Erythroblast (primary cell): ENCODE data around the gene ANKRD34A.
"Not testable (repeated sequence)": the region's sequence is repeated elsewhere in the genome, so short reads cannot be mapped to it uniquely, and the experiment has no call there.

Experiments
- DNase-seq, 2 experiments: peaks; one replicate each; lab custom pipeline; 2025; lab: John Stamatoyannopoulos, UW
- GATA1 ChIP-seq: IDR thresholded peaks from 2 replicates; pipeline ENCODE4 v1.6.1; 2011; ENCODE audit warnings: low read depth, mild to moderate bottlenecking, control low read depth, low read length, moderate library complexity
- POLR2A ChIP-seq: IDR thresholded peaks from 2 replicates; pipeline ENCODE4 v1.6.1; 2011; ENCODE audit warnings: mild to moderate bottlenecking, low read length

ANKRD34A gene

DNA sequence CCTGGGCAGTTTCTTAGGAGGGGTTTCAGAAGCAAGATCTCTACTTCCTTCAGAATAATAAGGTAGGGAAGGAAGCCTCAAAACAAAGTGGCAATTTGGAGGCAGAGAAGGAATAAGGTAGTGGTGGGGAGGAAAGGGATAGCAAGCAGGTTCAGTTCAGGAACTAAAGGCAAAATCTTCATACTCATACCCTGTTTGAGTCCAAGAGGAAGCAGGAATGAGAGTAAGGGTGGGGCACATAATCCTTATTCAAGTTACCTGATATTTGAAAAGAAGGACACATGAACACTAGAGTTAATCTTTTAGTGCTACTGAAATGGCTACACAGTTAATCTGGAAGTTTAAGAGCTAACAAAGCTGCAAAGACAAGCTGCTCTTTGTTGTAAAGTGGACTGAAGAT is 28.7 kb downstream of the ANKRD34A start:
- TF ChIP-seq POLR2A: no peak
- TF ChIP-seq GATA1: no peak
- no peak for DNase-seq

DNA sequence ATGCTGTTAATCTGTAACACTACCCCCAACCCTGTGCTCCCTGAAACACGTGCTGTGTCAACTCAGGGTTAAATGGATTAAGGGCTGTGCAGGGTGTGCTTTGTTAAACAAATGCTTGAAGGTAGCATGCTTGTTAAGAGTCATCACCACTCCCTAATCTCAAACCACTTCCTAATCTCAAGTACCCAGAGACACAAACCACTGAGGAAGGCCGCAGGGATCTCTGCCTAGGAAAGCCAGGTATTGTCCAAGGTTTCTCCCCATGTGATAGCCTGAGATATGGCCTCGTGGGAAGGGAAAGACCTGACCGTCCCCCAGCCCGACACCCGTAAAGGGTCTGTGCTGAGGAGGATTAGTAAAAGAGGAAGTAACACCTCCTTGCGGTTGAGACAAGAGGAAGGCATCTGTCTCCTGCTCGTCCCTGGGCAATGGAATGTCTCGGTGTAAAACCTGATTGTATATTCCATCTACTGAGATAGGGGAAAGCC is 31.8 kb downstream of the ANKRD34A start:
- DNase-seq: peak; percentile 21 to 45

- no peak for DNase-seq
- no peak for TF ChIP-seq GATA1
- no peak for TF ChIP-seq POLR2A
These were observed 36.3 kb downstream of the ANKRD34A start for GRCh38 chr1:145927916-145928643.

- TF ChIP-seq POLR2A (peak; percentile 99), GATA1 (no peak)
- DNase-seq: peak; percentile 98 to 99
These were observed 37.1 kb downstream of the ANKRD34A start, which contains the start of gene RBM8A for GRCh38 chr1:145927063-145927886. TSS of gene RBM8A (minus strand) at chr1:145927484. CDS start at chr1:145927426, 58 bp downstream.

GRCh38 chr1:145926686-145927062 is 37.7 kb downstream of the ANKRD34A start:
- no peak for TF ChIP-seq GATA1
- no peak for TF ChIP-seq POLR2A
- DNase-seq: peak in 1 of 2 experiments; percentile 56

DNA sequence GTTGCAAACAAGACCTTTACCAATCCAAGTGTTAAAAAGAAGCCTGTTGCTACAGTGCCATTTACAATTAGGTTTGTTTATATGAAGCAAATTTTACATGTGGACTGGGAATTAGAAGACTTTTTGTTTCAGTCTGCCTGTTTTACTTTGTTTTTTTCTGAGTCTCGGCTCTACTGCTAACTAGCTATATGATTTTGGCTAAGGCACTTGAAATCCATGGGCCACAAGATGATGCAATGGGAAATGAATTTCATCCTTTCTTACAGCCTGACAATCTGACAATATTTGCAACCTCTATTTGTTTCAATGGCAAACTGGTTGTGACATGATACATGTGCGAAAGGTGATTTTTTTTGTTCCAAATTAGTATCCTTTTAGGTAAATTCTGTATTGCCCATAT is 42.1 kb downstream of the ANKRD34A start:
- TF ChIP-seq POLR2A (no peak), GATA1 (no peak)
- no peak for DNase-seq

GRCh38 chr1:145920297-145920696 is 44.1 kb downstream of the ANKRD34A start:
- DNase-seq: not testable (repeated sequence)

DNA sequence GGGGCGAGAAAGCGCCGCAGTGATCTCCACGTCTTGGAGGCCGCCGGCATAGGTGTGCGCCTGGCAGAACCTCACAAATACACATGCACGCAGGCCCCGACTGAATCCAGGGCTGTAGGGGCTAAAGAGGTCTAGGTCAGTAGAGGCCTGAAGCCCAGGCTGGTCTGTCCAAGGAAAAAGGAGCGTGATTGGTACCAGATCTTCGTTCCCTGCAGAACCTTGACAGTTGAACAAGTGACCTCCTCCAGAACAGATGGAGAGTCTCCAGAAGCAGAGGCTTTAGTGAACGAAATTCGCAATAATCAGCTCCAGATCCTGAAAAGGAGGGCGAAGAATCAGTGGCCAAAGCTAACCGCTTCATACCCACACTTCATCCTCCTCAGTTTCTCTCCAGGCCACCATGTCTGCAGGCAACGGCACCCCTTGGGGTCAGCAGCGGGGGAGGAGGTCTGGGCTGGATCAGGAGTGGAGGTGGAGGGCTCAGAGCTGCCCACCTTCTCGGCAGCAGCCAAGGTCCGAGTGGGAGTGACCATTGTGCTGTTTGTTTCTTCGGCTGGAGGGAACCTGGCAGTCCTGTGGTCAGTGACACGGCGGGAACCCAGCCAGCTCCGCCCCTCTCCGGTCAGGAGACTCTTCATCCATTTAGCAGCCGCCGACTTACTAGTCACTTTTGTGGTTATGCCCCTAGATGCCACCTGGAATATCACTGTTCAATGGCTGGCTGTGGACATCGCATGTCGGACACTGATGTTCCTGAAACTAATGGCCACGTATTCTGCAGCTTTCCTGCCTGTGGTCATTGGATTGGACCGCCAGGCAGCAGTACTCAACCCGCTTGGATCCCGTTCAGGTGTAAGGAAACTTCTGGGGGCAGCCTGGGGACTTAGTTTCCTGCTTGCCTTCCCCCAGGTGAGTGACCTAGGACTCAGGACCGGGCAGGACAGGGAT is 45.1 kb downstream of the ANKRD34A start:
- no peak for TF ChIP-seq GATA1
- peak; percentile 6 for TF ChIP-seq POLR2A
- DNase-seq: peak; percentile 60 to 70

GRCh38 chr1:145918144-145918991 is 46.0 kb downstream of the ANKRD34A start, which contains the start of gene PEX11B:
TSS of gene PEX11B (minus strand) at chr1:145918717. CDS start at chr1:145918688, 29 bp downstream.
- DNase-seq: peak; percentile 94
- TF ChIP-seq POLR2A (peak; percentile 73), GATA1 (no peak)

DNA sequence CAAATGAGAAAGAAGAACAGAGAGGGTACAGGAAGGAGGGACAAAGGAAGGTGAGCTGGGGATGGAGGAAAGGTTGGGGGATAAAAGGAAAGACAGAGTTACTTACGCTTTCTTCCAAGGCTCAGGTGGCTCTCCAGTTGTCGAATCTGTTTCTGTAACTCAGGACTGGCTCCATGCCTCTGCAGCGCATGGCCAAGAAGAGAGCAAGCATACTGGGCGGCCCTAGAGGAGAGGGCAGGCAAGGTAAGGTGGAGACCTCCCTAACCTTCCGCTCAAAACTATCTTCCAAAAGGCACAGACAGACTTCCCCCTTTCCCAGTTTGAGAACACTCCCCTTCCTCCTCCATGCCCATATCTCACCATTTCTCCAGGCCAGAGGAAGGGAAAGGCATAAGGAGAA is 46.8 kb downstream of the ANKRD34A start:
- TF ChIP-seq POLR2A: no peak
- TF ChIP-seq GATA1: no peak
- DNase-seq: no peak

DNA sequence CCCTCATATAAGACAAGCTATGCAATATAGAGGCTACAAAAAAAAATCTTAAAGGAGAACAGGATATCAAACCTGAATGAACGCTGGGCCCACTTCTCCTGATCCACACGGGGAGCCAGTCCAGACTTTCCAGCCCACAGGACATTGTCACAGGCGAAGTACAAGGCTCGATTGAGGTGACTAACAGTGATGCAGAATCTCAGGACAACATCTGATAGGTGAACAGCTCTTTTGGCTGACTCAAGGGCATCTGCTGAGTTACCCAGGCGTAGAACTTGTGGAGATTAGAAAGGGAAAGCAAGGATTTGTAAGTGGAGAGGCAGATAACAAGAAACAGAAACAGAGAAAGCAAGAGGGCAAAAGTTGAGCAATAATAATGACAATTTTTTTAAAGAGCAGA is 47.6 kb downstream of the ANKRD34A start:
- DNase-seq: peak; percentile 29 to 44
- no peak for TF ChIP-seq POLR2A
- no peak for TF ChIP-seq GATA1

GRCh38 chr1:145912128-145912641 is 52.2 kb downstream of the ANKRD34A start:
- no peak for TF ChIP-seq GATA1
- no peak for TF ChIP-seq POLR2A
- no peak for DNase-seq
